CD4-positive, alpha-beta T cell treated with Interleukin-6 at 100 ng/mL for 8 hours (primary cell): Measurements from ENCODE around the gene TELO2.
A peak's percentile ranks its signal among the peaks of the same experiment; 100 is the strongest.

Experiments used
- DNase-seq: peaks from one replicate; pipeline ENCODE4 v3.0.0-alpha.2; 2020; ENCODE audit warnings: mixed read lengths, low spot score

TELO2 gene

GRCh38 chr16:1556254-1556653 lies 63.1 kb downstream of the TELO2 start:
- DNase-seq, result no peak

- DNase-seq, result no peak
These were observed 63.9 kb downstream of the TELO2 start for GRCh38 chr16:1557074-1557473.

- DNase-seq, result no peak
These were observed 64.4 kb downstream of the TELO2 start for GRCh38 chr16:1557576-1557975.

GRCh38 chr16:1559446-1559975 lies 66.4 kb downstream of the TELO2 start:
- DNase-seq, result peak; percentile 62
